ENCODE measurements around the gene GLRX5.
A peak's percentile ranks its signal among the peaks of the same experiment; 100 is the strongest.
"Not testable (repeated sequence)": the region's sequence is repeated elsewhere in the genome, so short reads cannot be mapped to it uniquely, and the experiment has no call there.

The GLRX5 gene

DNA sequence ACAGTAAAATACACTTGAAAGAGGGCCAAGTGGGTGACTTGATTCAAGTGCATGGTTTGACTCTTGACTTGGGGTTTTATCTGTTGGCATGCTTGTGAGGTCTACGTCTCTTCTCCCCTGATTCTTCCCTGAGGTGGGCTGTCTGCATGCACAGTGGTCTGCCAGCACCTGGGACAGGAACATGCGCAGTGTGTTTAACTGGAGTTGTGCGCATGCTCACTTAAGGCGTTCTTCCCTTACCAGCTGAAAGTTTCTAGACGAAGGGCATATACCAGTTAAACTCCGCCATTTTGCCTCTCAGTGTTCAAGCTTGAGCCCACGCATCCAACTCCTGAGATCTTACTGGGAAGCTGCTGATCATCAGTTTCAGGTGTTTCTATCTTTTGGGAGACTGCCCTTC lies 38.5 kb downstream of the GLRX5 start:
- H3K4me3 ChIP-seq (ENCODE audit: low read depth, low read length) = no peak overlapping the region
- TF ChIP-seq, protein P1, sequence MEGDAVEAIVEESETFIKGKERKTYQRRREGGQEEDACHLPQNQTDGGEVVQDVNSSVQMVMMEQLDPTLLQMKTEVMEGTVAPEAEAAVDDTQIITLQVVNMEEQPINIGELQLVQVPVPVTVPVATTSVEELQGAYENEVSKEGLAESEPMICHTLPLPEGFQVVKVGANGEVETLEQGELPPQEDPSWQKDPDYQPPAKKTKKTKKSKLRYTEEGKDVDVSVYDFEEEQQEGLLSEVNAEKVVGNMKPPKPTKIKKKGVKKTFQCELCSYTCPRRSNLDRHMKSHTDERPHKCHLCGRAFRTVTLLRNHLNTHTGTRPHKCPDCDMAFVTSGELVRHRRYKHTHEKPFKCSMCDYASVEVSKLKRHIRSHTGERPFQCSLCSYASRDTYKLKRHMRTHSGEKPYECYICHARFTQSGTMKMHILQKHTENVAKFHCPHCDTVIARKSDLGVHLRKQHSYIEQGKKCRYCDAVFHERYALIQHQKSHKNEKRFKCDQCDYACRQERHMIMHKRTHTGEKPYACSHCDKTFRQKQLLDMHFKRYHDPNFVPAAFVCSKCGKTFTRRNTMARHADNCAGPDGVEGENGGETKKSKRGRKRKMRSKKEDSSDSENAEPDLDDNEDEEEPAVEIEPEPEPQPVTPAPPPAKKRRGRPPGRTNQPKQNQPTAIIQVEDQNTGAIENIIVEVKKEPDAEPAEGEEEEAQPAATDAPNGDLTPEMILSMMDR (IDR thresholded peaks at IDR 0.05; ENCODE audit: borderline replicate concordance, insufficient read depth, low read depth, low read length) = no peak

DNA sequence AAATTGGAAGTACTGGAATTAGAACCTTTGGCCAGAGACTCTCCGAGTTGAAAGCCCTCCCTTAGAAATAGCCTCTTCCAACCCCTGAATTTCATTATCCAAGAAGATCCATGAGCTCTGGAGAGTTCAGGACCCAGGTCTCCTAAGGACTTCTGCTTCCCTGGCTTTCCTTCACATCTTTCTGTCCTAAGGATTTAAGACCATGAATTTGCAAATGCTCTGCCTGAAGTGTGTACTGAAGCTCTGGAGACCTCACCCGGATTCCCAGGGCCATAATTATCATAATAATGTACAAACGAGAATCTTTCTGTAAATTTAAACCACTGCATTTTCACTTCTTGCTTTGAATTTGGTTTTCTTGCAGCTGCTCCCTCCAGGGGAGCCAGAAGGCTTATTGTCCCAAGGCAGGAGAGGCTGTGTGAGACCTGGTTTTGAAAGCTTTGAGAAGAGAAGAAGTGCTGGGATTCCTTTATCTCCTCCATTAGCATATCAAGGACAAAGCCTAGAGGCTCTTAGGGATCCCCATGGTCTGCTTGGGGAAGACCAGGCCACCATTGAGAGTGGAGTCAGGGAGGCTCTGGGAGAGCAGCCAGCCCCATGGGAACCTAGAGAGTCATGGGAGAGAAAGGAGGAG lies 41.1 kb downstream of the GLRX5 start:
- TF ChIP-seq, protein P1 (IDR thresholded peaks at IDR 0.05; ENCODE audit: borderline replicate concordance, insufficient read depth, low read depth, low read length) = no peak
- no peak overlapping the region for H3K4me3 ChIP-seq (ENCODE audit: low read depth, low read length)

DNA sequence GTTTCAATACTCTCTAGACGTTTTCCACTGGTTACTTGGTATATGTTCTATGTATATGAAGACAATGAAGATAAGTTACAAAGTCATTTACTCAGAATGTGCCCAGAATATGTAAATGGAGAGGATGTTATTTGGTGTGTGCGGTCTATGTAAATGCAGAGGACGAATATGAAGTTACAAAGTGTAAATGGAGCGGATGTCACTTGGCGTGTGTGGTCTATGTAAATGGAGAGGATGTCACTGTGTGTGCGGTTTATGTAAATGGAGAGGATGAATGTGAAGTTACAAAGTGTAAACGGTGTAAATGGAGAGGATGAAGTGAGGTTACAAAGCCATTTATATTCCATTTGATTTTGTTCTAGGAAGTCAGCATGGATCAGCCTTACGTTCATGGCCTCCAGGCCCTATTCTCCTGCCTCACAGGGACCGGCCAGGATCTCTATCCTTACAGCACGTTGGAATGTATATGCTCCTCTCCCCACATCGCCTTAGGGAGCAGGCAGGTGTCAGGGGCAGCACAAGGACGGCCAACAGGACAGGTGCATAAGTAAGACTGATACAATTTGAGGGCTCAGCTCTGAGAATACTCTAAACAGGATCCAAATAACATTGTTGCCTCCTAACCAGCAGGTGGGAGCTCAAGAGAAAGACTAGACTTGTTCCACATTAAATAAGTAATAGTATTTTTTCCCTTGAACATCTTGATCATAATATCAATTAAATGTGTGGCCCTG lies 42.4 kb downstream of the GLRX5 start:
- H3K4me3 ChIP-seq (ENCODE audit: low read depth, low read length) = peak overlapping the region; percentile 27
- TF ChIP-seq, protein P1 (IDR thresholded peaks at IDR 0.05; ENCODE audit: borderline replicate concordance, insufficient read depth, low read depth, low read length) = no peak

DNA sequence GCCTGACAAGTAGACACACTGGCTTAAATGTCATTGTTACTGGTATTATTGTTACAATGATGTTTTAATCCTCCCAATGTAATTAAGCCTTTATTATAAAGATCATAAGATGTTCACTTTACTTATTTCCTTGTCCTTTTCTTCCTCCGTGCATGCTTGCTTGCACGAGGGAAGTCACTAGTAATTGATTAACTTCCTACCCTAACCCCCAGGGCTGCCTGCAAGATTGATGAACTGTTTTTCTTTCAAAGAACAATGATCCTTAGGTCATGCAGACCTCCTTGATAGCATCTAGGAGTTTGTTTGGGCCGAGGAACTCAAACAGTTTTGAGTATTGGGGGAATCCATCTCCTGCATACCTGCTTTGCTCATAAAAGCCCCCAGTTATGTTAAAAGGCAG lies 43.0 kb downstream of the GLRX5 start:
- no peak overlapping the region for H3K4me3 ChIP-seq (ENCODE audit: low read depth, low read length)

DNA sequence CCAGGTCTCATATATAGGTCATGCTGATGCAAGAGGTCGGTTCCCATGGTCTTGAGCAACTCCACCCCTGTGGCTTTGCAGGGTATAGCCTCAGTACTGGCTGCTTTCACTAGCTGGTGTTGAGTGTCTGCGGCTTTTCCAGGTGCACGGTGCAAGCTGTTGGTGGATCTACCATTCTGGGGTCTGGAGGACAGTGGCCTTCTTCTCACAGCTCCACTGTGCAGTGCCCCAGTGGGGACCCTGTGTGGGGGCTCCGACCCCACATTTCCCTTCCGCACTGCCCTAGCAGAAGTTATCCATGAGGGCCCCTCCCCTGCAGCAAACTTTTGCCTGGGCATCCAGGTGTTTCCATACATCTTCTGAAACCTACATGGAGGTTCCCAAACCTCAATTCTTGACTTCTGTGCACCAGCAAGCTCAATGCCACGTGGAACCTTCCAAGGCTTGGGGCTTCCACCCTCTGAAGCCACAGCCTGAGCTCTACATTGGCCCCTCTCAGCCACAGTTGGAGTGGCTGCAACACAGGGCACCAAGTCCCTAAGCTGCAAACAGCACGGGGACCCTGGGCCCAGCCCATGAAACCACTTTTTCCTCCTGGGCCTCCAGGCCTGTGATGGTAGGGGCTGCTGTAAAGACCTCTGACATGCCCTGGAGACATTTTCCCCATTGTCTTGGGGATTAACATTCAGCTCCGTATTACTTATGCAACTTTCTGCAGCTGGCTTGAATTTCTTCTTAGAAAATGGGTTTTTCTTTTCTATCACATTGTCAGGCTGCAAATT lies 49.2 kb downstream of the GLRX5 start:
- not testable (repeated sequence) for H3K4me3 ChIP-seq (ENCODE audit: low read depth, low read length)

More for the DNA sequence above, 43.0 kb downstream of the GLRX5 start:
- TF ChIP-seq, protein P1 (IDR thresholded peaks at IDR 0.05; ENCODE audit: borderline replicate concordance, insufficient read depth, low read depth, low read length) = no peak

DNA sequence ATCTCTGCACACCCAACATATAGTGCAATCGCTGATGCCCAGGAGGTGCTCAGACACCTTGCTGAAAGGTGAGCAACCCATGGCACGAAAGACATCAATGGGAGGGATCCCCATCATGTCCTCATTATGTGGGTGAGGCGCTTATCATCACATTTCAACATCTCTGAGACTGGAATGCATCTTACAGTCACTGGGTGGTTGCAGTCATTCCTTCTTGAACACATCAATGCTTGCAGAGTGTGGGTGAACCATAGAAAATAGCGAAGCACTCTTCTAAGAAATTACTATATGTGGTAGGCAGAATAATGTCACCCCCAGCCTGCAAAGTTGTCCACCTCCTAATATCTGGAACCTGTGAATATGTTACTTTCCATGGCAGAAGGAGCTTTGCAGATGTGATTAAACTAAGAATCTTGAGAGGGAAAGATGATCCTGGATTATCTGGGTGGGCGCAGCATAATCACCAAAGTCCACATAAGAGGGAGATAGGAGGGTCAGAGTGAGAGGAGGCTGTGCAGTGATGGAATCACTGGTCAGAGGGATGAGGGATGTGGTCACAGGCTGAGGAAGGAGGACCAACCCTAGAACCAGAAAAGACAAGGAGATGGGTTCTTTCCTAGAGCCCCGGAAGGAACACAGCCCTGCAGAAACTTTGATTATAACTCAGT lies 51.2 kb downstream of the GLRX5 start:
- TF ChIP-seq, protein P1 (IDR thresholded peaks at IDR 0.05; ENCODE audit: borderline replicate concordance, insufficient read depth, low read depth, low read length) = no peak
- H3K4me3 ChIP-seq (ENCODE audit: low read depth, low read length) = no peak overlapping the region

DNA sequence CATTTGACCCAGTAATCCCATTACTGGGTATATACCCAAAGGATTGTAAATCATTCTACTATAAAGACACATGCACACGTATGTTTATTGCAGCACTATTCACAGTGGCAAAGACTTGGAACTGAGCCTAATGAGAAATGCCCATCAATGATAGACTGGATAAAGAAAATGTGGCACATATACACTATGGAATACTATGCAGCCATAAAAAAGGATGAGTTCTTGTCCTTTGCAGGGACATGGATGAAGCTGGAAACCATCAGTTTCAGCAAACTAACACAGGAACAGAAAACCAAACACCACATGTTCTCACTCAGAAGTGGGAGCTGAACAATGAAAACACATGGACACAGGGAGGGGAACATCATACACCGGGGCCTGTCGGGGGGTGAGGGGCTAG lies 56.3 kb downstream of the GLRX5 start:
- not testable (repeated sequence) for H3K4me3 ChIP-seq (ENCODE audit: low read depth, low read length)
